ENCODE results near the gene TBX5.

DNA sequence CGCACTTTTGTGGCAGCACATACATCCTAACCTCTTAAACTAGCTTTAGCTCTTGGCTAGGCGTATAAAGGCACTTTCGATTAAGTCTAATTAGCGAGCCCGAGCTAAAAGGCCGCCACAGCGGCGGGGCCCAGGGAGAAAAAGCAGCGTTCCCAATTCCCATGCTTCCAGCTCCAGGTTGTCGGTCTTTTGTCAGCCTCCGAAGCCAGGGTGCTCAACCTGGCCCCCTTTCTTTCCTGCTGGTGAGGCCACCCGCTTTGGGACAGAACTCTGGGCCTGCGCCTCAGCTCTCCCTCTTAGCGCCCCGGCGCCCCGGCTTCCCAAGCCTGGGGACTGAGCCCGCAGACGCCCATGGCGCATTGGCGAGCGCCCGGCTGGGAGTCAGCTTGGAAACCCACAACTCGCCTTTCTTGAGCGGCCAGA is 33.3 kb upstream of the TBX5 start:
- TF ChIP-seq EZH2 (IDR thresholded peaks at IDR 0.05) (no peak), POLR2AphosphoS5 (IDR thresholded peaks at IDR 0.05; ENCODE audit: borderline replicate concordance, low read depth, low read length) (no peak)
